Natural killer cell (primary cell): ENCODE data around the gene KIF3B. TPM values are rescaled to one million over a fixed set of nuclear protein-coding genes. Genes with fewer than 3 reads are reported as not detected.

ENCODE experiments used
- ATAC-seq, 3 donors: fragments of 150-1000 bp in 2 of 3; fragments of 200-7000 bp in 1 of 3; cut with Tn5 transposase; 1 replicate in 1 of 3; 2 replicates in 2 of 3; pipeline ENCODE4 v1.10.0; 2021; ENCODE audit warnings: mild to moderate bottlenecking in 2 of 3, moderate library complexity in 2 of 3
- DNase-seq, 2 donors: peaks; one replicate each; pipeline versions ENCODE4 v3.0.0 to v3.0.0-alpha.2; 2013 to 2021; ENCODE audit warnings: mixed read lengths in 1 of 2
- H3K27ac ChIP-seq: one replicate; pipeline ENCODE4 v1.5.1; 2013; ENCODE audit warnings: mild to moderate bottlenecking, low read length
- H3K27me3 ChIP-seq: one replicate; pipeline ENCODE4 v1.6.1; 2013; ENCODE audit warnings: low read length; ENCODE audit not compliant: control insufficient read depth, insufficient read depth
- H3K36me3 ChIP-seq: one replicate; pipeline ENCODE4 v1.6.1; 2013; ENCODE audit warnings: low read length; ENCODE audit not compliant: control insufficient read depth, insufficient read depth
- H3K4me1 ChIP-seq: one replicate; pipeline ENCODE4 v1.6.1; 2013; ENCODE audit warnings: low read length; ENCODE audit not compliant: control insufficient read depth, insufficient read depth
- H3K4me3 ChIP-seq: one replicate; pipeline ENCODE4 v1.5.1; 2013; ENCODE audit warnings: low read length
- H3K9me3 ChIP-seq: one replicate; pipeline ENCODE4 v1.6.1; 2013; ENCODE audit warnings: low read length; ENCODE audit not compliant: control insufficient read depth, insufficient read depth
- H3K27ac Mint-ChIP-seq, 2 donors: one replicate each; pipeline ENCODE4 v1.8.0; 2022; ENCODE audit warnings: mild to moderate bottlenecking in 2 of 2, mixed read lengths in 2 of 2, moderate library complexity in 1 of 2
- H3K27me3 Mint-ChIP-seq, 2 donors: one replicate each; pipeline ENCODE4 v1.8.0; 2022; ENCODE audit warnings: low read depth in 2 of 2, mixed read lengths in 2 of 2
- H3K36me3 Mint-ChIP-seq: one replicate; pipeline ENCODE4 v1.8.0; 2022; ENCODE audit warnings: mixed read lengths
- H3K4me1 Mint-ChIP-seq, 2 donors: one replicate each; pipeline ENCODE4 v1.8.0; 2022; ENCODE audit warnings: mixed read lengths in 2 of 2
- H3K4me3 Mint-ChIP-seq: one replicate; pipeline ENCODE4 v1.8.0; 2022; ENCODE audit warnings: mild to moderate bottlenecking, moderate library complexity, mixed read lengths
- H3K9me3 Mint-ChIP-seq, 2 donors: one replicate each; pipeline ENCODE4 v1.8.0; 2022; ENCODE audit warnings: mixed read lengths in 2 of 2
- CTCF ChIP-seq: fragments of 200-600 bp; IDR thresholded peaks from one replicate; pipeline ENCODE4 v1.8.0; 2022; ENCODE audit warnings: antibody characterized with exemption
- WGBS: methylation state at CpG from one replicate; pipeline ENCODE4 v1.1.7; 2013; ENCODE audit warnings: missing lambda C conversion rate; ENCODE audit not compliant: insufficient coverage; 5-methylcytosine and 5-hydroxymethylcytosine counted together
- intact Hi-C: fragments of 100-400 bp; cut with micrococcal nuclease; formaldehyde crosslinking; loops from one replicate; pipeline ENCODE4 v1.14.2; 2022
- total RNA-seq, 4 donors: library from RNA; stranded (reverse); fragments of 120-200 nt in 1 of 4; gene quantifications; one replicate each; pipeline versions ENCODE4 v1.2.3 to v1.2.4, GENCODE V29; 2013 to 2022

Gene KIF3B
- total RNA-seq, 3 donors from 2014 or later (not counting 1 experiment from before 2014, with no cell fraction given), result 10.2 to 14.3 (median 13.2) TPM

DNA sequence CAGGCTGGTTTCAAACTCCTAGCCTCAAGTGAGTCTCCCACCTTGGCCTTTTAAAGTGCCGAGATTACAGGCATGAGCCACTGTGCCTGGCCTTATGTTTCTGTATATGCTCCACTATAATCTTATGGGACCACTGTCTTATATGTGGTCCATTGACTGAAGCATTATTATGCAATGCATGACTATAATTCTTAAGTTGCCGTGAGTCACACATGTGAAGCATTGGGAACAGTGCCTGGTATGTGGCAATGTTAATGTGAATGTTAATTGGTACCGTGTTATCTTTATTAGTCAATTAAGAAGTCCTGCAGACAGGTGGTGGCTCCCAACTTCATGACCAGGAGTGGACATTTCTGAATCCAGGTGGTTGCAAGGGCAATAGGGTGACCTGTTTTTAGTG, 66.0 kb downstream of the KIF3B start:
- intact Hi-C loops, result no loop called here
- TF ChIP-seq CTCF, result no peak
- 93% methylated on average over 3 of the region's 3 CpGs for WGBS
- no peaks in the 10 kb centered on the region for H3K36me3 Mint-ChIP-seq
- H3K9me3 ChIP-seq, result no peaks in the 10 kb centered on the region
- no peaks in the 10 kb centered on the region for H3K9me3 Mint-ChIP-seq
- H3K27me3 Mint-ChIP-seq, result no peaks in the 10 kb centered on the region
- peaks cover 0 to 6% of the 10 kb centered on the region in 2 donors for H3K4me1 Mint-ChIP-seq
- no peak overlapping the region for H3K4me3 Mint-ChIP-seq
- H3K27ac Mint-ChIP-seq, result no peak overlapping the region
- H3K27me3 ChIP-seq, result no peaks in the 10 kb centered on the region
- no peaks in the 10 kb centered on the region for H3K36me3 ChIP-seq
- DNase-seq (no peak), ATAC-seq (no peak)
- no peaks in the 10 kb centered on the region for H3K4me1 ChIP-seq
- no peak overlapping the region for H3K27ac ChIP-seq
- no peak overlapping the region for H3K4me3 ChIP-seq

DNA sequence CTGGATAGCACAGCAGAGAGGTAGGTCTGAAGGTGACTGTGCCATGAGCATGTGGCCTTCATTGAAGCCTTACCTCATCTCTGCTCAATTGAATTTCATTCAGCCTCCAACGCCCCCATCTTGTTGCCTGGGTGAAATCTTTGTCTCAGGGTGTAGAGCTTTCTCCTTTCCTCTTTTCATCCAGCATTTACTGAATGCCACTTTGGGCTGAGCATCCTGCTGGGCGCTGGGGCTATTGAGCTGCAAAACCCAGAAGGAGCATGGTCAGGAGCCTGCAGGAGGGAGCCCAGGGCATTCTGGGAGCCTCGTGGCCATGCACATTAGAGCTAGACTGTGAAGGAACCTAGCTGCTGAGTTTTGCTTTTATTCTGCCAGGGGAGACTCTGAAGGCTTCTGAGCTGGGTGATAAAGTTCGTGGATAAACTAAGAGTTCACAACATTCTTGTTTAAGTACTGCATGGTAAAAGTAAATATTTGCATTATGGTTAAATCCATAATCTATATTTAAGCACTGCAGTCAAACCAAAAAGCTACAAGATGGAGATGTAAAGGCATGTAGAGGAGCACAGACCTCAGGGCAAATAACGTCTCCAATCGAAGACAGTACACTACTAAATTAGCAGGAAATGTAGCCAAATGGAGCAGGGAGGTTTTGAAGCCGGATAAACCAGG, 67.5 kb downstream of the KIF3B start:
- Histone ChIP-seq H3K27me3 (no peaks in the 10 kb centered on the region), H3K4me3 (no peak overlapping the region), H3K36me3 (no peaks in the 10 kb centered on the region), H3K4me1 (no peaks in the 10 kb centered on the region), H3K9me3 (no peaks in the 10 kb centered on the region), H3K27ac (no peak overlapping the region)
- intact Hi-C loops, result no loop called here
- Mint-ChIP-seq H3K4me1 (peaks cover 0 to under 1% of the 10 kb centered on the region in 2 donors), H3K27ac (no peak overlapping the region), H3K27me3 (no peaks in the 10 kb centered on the region), H3K9me3 (no peaks in the 10 kb centered on the region), H3K36me3 (no peaks in the 10 kb centered on the region), H3K4me3 (no peak overlapping the region)
- no peak for TF ChIP-seq CTCF
- WGBS, result 82% methylated on average over 7 of the region's 7 CpGs
- DNase-seq, result no peak
- ATAC-seq, result no peak

GRCh38 chr20:32348207-32348606, 70.8 kb downstream of the KIF3B start:
- no peak for ATAC-seq
- TF ChIP-seq CTCF, result no peak
- Histone ChIP-seq H3K27me3 (no peaks in the 10 kb centered on the region), H3K27ac (no peak overlapping the region), H3K4me3 (no peak overlapping the region), H3K4me1 (no peaks in the 10 kb centered on the region), H3K36me3 (no peaks in the 10 kb centered on the region), H3K9me3 (no peaks in the 10 kb centered on the region)
- H3K27me3 Mint-ChIP-seq, result no peaks in the 10 kb centered on the region
- intact Hi-C loops, result no loop called here
- no peak overlapping the region for H3K27ac Mint-ChIP-seq
- no peak overlapping the region for H3K4me3 Mint-ChIP-seq
- 88% methylated on average over 2 of the region's 3 CpGs for WGBS
- DNase-seq, result no peak
- no peaks in the 10 kb centered on the region for H3K9me3 Mint-ChIP-seq
- H3K4me1 Mint-ChIP-seq, result no peaks in the 10 kb centered on the region
- no peaks in the 10 kb centered on the region for H3K36me3 Mint-ChIP-seq

DNA sequence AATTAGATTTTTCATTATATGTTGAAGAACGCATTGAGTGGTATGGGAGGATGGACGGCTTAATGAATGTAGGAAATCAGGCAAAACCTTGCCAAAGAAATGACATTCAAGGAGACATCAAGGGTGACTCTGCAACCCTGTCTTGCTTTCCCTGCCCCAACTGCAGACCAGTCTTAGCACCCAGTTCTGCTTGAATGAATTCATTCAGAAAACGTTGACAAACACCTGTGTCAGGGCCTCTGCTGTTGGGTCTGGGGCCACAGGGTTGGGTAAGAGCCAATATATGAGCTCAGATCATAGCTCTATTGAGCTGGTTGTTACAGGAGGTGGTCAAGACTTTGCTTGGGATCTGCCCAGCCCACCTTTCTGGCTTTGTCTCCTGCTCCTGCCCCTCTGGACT, 73.0 kb downstream of the KIF3B start:
- no peak for TF ChIP-seq CTCF
- no peaks in the 10 kb centered on the region for H3K36me3 ChIP-seq
- no peak overlapping the region for H3K27ac ChIP-seq
- ATAC-seq (no peak), DNase-seq (no peak)
- H3K4me1 Mint-ChIP-seq, result no peaks in the 10 kb centered on the region
- intact Hi-C loops, result no loop called here
- 94% methylated on average over 3 of the region's 3 CpGs for WGBS
- no peaks in the 10 kb centered on the region for H3K27me3 Mint-ChIP-seq
- H3K4me3 Mint-ChIP-seq, result no peak overlapping the region
- H3K4me3 ChIP-seq, result no peak overlapping the region
- H3K9me3 ChIP-seq, result no peaks in the 10 kb centered on the region
- no peaks in the 10 kb centered on the region for H3K36me3 Mint-ChIP-seq
- H3K9me3 Mint-ChIP-seq, result no peaks in the 10 kb centered on the region
- no peak overlapping the region for H3K27ac Mint-ChIP-seq
- no peaks in the 10 kb centered on the region for H3K27me3 ChIP-seq
- no peaks in the 10 kb centered on the region for H3K4me1 ChIP-seq
